ENCODE results near the gene TXNRD2. TPM values are rescaled to one million over a fixed set of nuclear protein-coding genes. Genes with fewer than 3 reads are reported as not detected.

The TXNRD2 gene
- total RNA-seq, 1 donor, result 19.5 TPM

DNA sequence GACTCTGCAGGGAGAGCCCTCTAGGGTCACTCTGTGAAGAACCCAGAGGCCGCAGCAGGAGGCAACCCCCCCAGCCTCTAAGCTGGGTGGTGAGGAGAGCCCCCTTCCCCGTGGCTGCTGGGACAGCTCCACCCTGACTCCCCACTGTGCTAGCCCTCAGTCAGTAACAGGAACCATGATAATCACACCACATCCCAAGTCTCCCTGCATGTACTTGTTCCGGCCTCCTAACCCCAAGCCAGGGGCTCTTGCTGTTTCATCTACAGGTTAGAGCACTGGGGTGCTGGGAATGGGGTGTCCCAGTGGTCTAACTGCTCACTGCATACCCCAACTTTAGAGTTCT lies 48.1 kb upstream of the TXNRD2 start:
- no peak overlapping the region for H3K4me3 ChIP-seq (ENCODE audit: insufficient read depth, low read length)
- TF ChIP-seq CTCF (IDR thresholded peaks at IDR 0.05; ENCODE audit: extremely low read depth, low read depth, low read length), result no peak
- peaks cover 26% of the 10 kb centered on the region for H3K4me1 ChIP-seq (ENCODE audit: insufficient read depth, low read length)
- H3K27me3 ChIP-seq (ENCODE audit: insufficient read depth, low read length), result no peaks in the 10 kb centered on the region
- H3K79me2 ChIP-seq (ENCODE audit: insufficient read depth, low read length), result peaks cover 11% of the 10 kb centered on the region
- H3K4me2 ChIP-seq (ENCODE audit: insufficient read depth, low read length), result no peak overlapping the region
- H2AFZ ChIP-seq (ENCODE audit: low read length), result no peak overlapping the region
- no peaks in the 10 kb centered on the region for H3K36me3 ChIP-seq (ENCODE audit: insufficient read depth, low read length)
- H3K9me3 ChIP-seq (ENCODE audit: low read depth, low read length), result no peaks in the 10 kb centered on the region
- DNase-seq (ENCODE audit: insufficient read length, low spot score, missing footprints), result peak; percentile 79
- H3K27ac ChIP-seq (ENCODE audit: low read depth, low read length), result no peak overlapping the region
- peaks cover 15% of the 10 kb centered on the region for H4K20me1 ChIP-seq (ENCODE audit: insufficient read depth, low read length)

GRCh38 chr22:19988965-19989724 lies 47.5 kb upstream of the TXNRD2 start:
- no peak for TF ChIP-seq CTCF (IDR thresholded peaks at IDR 0.05; ENCODE audit: extremely low read depth, low read depth, low read length)

GRCh38 chr22:19988331-19988808 lies 46.8 kb upstream of the TXNRD2 start:
- no peak overlapping the region for H3K4me3 ChIP-seq (ENCODE audit: insufficient read depth, low read length)
- peaks cover 15% of the 10 kb centered on the region for H3K79me2 ChIP-seq (ENCODE audit: insufficient read depth, low read length)
- H4K20me1 ChIP-seq (ENCODE audit: insufficient read depth, low read length), result peaks cover 27% of the 10 kb centered on the region
- no peaks in the 10 kb centered on the region for H3K27me3 ChIP-seq (ENCODE audit: insufficient read depth, low read length)
- no peaks in the 10 kb centered on the region for H3K9me3 ChIP-seq (ENCODE audit: low read depth, low read length)
- H3K4me2 ChIP-seq (ENCODE audit: insufficient read depth, low read length), result no peak overlapping the region
- H2AFZ ChIP-seq (ENCODE audit: low read length), result no peak overlapping the region
- H3K4me1 ChIP-seq (ENCODE audit: insufficient read depth, low read length), result peaks cover 34% of the 10 kb centered on the region
- TF ChIP-seq CTCF (IDR thresholded peaks at IDR 0.05; ENCODE audit: extremely low read depth, low read depth, low read length), result no peak
- no peaks in the 10 kb centered on the region for H3K36me3 ChIP-seq (ENCODE audit: insufficient read depth, low read length)
- DNase-seq (ENCODE audit: insufficient read length, low spot score, missing footprints), result peak; percentile 77
- H3K27ac ChIP-seq (ENCODE audit: low read depth, low read length), result no peak overlapping the region

More at GRCh38 chr22:19988965-19989724, 47.5 kb upstream of the TXNRD2 start:
- H3K27ac ChIP-seq (ENCODE audit: low read depth, low read length), result no peak overlapping the region
- peaks cover 14% of the 10 kb centered on the region for H3K79me2 ChIP-seq (ENCODE audit: insufficient read depth, low read length)
- H3K36me3 ChIP-seq (ENCODE audit: insufficient read depth, low read length), result no peaks in the 10 kb centered on the region
- no peaks in the 10 kb centered on the region for H3K27me3 ChIP-seq (ENCODE audit: insufficient read depth, low read length)
- no peaks in the 10 kb centered on the region for H3K9me3 ChIP-seq (ENCODE audit: low read depth, low read length)
- no peak overlapping the region for H3K4me3 ChIP-seq (ENCODE audit: insufficient read depth, low read length)
- H2AFZ ChIP-seq (ENCODE audit: low read length), result no peak overlapping the region
- H4K20me1 ChIP-seq (ENCODE audit: insufficient read depth, low read length), result peaks cover 19% of the 10 kb centered on the region
- H3K4me2 ChIP-seq (ENCODE audit: insufficient read depth, low read length), result no peak overlapping the region
- DNase-seq (ENCODE audit: insufficient read length, low spot score, missing footprints), result peak; percentile 77
- H3K4me1 ChIP-seq (ENCODE audit: insufficient read depth, low read length), result peaks cover 29% of the 10 kb centered on the region

GRCh38 chr22:19987394-19988306 lies 46.0 kb upstream of the TXNRD2 start:
- no peaks in the 10 kb centered on the region for H3K9me3 ChIP-seq (ENCODE audit: low read depth, low read length)
- peaks cover 32% of the 10 kb centered on the region for H3K4me1 ChIP-seq (ENCODE audit: insufficient read depth, low read length)
- H2AFZ ChIP-seq (ENCODE audit: low read length), result no peak overlapping the region
- H3K36me3 ChIP-seq (ENCODE audit: insufficient read depth, low read length), result no peaks in the 10 kb centered on the region
- peaks cover 33% of the 10 kb centered on the region for H4K20me1 ChIP-seq (ENCODE audit: insufficient read depth, low read length)
- H3K79me2 ChIP-seq (ENCODE audit: insufficient read depth, low read length), result peaks cover 17% of the 10 kb centered on the region
- no peak for DNase-seq (ENCODE audit: insufficient read length, low spot score, missing footprints)
- H3K4me2 ChIP-seq (ENCODE audit: insufficient read depth, low read length), result no peak overlapping the region
- H3K27ac ChIP-seq (ENCODE audit: low read depth, low read length), result no peak overlapping the region
- H3K27me3 ChIP-seq (ENCODE audit: insufficient read depth, low read length), result no peaks in the 10 kb centered on the region
- H3K4me3 ChIP-seq (ENCODE audit: insufficient read depth, low read length), result no peak overlapping the region
- TF ChIP-seq CTCF (IDR thresholded peaks at IDR 0.05; ENCODE audit: extremely low read depth, low read depth, low read length), result no peak

Measured in osteoblast (primary cell).